ENCODE data around the gene LYPD6.

- TF ChIP-seq EZH2phosphoT487 (IDR thresholded peaks at IDR 0.05; ENCODE audit: unreplicated experiment) (no peak), STAT1 (IDR thresholded peaks at IDR 0.05; ENCODE audit: unreplicated experiment) (no peak), POLR2AphosphoS5 (IDR thresholded peaks at IDR 0.05; ENCODE audit: low read depth) (no peak), ZNF331 (CRISPR knock-in tag; IDR thresholded peaks at IDR 0.05; ENCODE audit: low read depth) (no peak)
- TF ChIP-seq, protein P1, sequence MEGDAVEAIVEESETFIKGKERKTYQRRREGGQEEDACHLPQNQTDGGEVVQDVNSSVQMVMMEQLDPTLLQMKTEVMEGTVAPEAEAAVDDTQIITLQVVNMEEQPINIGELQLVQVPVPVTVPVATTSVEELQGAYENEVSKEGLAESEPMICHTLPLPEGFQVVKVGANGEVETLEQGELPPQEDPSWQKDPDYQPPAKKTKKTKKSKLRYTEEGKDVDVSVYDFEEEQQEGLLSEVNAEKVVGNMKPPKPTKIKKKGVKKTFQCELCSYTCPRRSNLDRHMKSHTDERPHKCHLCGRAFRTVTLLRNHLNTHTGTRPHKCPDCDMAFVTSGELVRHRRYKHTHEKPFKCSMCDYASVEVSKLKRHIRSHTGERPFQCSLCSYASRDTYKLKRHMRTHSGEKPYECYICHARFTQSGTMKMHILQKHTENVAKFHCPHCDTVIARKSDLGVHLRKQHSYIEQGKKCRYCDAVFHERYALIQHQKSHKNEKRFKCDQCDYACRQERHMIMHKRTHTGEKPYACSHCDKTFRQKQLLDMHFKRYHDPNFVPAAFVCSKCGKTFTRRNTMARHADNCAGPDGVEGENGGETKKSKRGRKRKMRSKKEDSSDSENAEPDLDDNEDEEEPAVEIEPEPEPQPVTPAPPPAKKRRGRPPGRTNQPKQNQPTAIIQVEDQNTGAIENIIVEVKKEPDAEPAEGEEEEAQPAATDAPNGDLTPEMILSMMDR (conservative IDR thresholded peaks at IDR 0.05; ENCODE audit: low read depth in 2 of 2): no peak
Measured at GRCh38 chr2:149468636-149469035, 138.2 kb downstream of the LYPD6 start.

Measured in GM23338 (cell line).